Lung (tissue), 12 donors: ENCODE results near the gene PRAC2. TPM values are rescaled to one million over a fixed set of nuclear protein-coding genes. Genes with fewer than 3 reads are reported as not detected.

Source experiments
- ATAC-seq: fragments of 200-7000 bp; cut with Tn5 transposase; one replicate; pipeline ENCODE4 v1.9.1; 2020; ENCODE audit warnings: moderate number of reproducible peaks; ENCODE audit not compliant: insufficient read depth, low FRiP score
- DNase-seq, 3 donors: peaks; one replicate each; pipeline ENCODE4 v3.0.0-alpha.2; 2013 to 2017
- H3K27ac ChIP-seq, 2 donors: one replicate each; pipeline ENCODE4 v1.5.1; 2013; ENCODE audit warnings: mild to moderate bottlenecking in 2 of 2, moderate library complexity in 2 of 2, control low read depth in 1 of 2, inconsistent platforms in 1 of 2, low read depth in 1 of 2, low read length in 1 of 2
- H3K27me3 ChIP-seq, 3 donors: one replicate each; pipeline ENCODE4 v1.5.1; 2013; ENCODE audit warnings: low read length in 2 of 3; ENCODE audit not compliant: control insufficient read depth in 3 of 3, insufficient read depth in 3 of 3
- H3K36me3 ChIP-seq, 4 donors: one replicate each; pipeline ENCODE4 v1.5.1; 2013; ENCODE audit warnings: low read length in 4 of 4, mild to moderate bottlenecking in 1 of 4, moderate library complexity in 1 of 4; ENCODE audit not compliant: control insufficient read depth in 4 of 4, insufficient read depth in 4 of 4
- H3K4me1 ChIP-seq, 5 donors: one replicate each; pipeline ENCODE4 v1.5.1; 2013; ENCODE audit warnings: low read length in 5 of 5, mild to moderate bottlenecking in 2 of 5, moderate library complexity in 1 of 5; ENCODE audit not compliant: control insufficient read depth in 5 of 5, insufficient read depth in 5 of 5
- H3K4me3 ChIP-seq: one replicate; pipeline ENCODE4 v1.5.1; 2013; ENCODE audit warnings: mild to moderate bottlenecking, control low read depth, moderate library complexity
- H3K9ac ChIP-seq, 2 donors: one replicate each; pipeline ENCODE4 v1.5.1; 2013; ENCODE audit warnings: low read length in 2 of 2, control low read depth in 1 of 2; ENCODE audit not compliant: insufficient read depth in 1 of 2
- H3K9me3 ChIP-seq, 4 donors: one replicate each; pipeline ENCODE4 v1.5.1; 2013; ENCODE audit warnings: low read length in 3 of 4, mild to moderate bottlenecking in 1 of 4, moderate library complexity in 1 of 4; ENCODE audit not compliant: control insufficient read depth in 4 of 4, insufficient read depth in 3 of 4
- WGBS, 2 donors: extraction: QIAGEN DNeasy Blood & Tissue Kit; methylation state at CpG; one replicate each; pipeline ENCODE4 v1.1.7; 2013; 5-methylcytosine and 5-hydroxymethylcytosine counted together
- polyA plus RNA-seq, 2 donors: library from polyadenylated mRNA; stranded (reverse); fragments of 200-250 nt; gene quantifications; one replicate each; pipeline ENCODE4 v1.2.1, GENCODE V29; 2013
- total RNA-seq, 2 donors: library from RNA; depleted of rRNA in 1 of 2; stranded (reverse); fragments of >200 nt in 1 of 2; gene quantifications; one replicate each; pipeline ENCODE4 v1.2.1, GENCODE V29; 2014 to 2021
- TF ChIP-seq, protein P1 (sequence below): IDR thresholded peaks from 2 replicates; pipeline ENCODE4 v1.5.1; 2012; ENCODE audit warnings: mild to moderate bottlenecking; ENCODE audit errors: control extremely low read depth, extremely low read depth
- donor health status: control.
- donor health status: control.
- donor health status: Bipolar disorder and iron deficiency.
- donor health status: healthy.
- donor health status: DM: yes; HTN: yes; CAD: no.

PRAC2 gene
- total and polyA plus RNA-seq, 4 donors = not detected

DNA sequence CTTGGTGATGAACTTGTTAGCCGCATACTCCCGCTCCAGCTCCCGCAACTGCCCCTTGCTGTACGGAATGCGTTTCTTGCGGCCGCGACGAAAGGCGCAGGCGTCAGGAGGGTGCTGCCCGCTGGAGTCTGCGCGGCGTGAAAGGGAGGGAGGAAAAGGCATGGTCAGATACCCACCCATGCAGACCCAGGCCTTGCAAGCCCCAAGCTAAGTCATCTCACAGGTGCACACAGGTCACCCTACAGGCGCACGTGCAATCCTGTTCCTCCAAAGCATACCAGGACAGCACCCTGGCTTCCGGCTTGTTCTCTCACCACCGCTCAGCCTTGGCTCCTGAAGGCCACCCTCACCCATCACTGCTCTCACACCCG, 3.9 kb downstream of the PRAC2 start:
- H3K4me3 ChIP-seq = no peak overlapping the region
- peaks cover 0 to 24% (median 2%) of the 10 kb centered on the region in 5 donors for H3K4me1 ChIP-seq
- H3K36me3 ChIP-seq = no peaks in the 10 kb centered on the region
- TF ChIP-seq, protein P1, sequence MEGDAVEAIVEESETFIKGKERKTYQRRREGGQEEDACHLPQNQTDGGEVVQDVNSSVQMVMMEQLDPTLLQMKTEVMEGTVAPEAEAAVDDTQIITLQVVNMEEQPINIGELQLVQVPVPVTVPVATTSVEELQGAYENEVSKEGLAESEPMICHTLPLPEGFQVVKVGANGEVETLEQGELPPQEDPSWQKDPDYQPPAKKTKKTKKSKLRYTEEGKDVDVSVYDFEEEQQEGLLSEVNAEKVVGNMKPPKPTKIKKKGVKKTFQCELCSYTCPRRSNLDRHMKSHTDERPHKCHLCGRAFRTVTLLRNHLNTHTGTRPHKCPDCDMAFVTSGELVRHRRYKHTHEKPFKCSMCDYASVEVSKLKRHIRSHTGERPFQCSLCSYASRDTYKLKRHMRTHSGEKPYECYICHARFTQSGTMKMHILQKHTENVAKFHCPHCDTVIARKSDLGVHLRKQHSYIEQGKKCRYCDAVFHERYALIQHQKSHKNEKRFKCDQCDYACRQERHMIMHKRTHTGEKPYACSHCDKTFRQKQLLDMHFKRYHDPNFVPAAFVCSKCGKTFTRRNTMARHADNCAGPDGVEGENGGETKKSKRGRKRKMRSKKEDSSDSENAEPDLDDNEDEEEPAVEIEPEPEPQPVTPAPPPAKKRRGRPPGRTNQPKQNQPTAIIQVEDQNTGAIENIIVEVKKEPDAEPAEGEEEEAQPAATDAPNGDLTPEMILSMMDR = no peak
- WGBS, 2 donors = 7 to 9% methylated on average over 20 of the region's 20 CpGs
- no peak overlapping the region for H3K27ac ChIP-seq
- H3K9ac ChIP-seq = no peak overlapping the region
- DNase-seq (no peak), ATAC-seq (no peak)
- H3K9me3 ChIP-seq = peaks cover 0 to 4% (median 0%) of the 10 kb centered on the region in 4 donors
- H3K27me3 ChIP-seq = peaks cover 15 to 98% (median 96%) of the 10 kb centered on the region in 3 donors

DNA sequence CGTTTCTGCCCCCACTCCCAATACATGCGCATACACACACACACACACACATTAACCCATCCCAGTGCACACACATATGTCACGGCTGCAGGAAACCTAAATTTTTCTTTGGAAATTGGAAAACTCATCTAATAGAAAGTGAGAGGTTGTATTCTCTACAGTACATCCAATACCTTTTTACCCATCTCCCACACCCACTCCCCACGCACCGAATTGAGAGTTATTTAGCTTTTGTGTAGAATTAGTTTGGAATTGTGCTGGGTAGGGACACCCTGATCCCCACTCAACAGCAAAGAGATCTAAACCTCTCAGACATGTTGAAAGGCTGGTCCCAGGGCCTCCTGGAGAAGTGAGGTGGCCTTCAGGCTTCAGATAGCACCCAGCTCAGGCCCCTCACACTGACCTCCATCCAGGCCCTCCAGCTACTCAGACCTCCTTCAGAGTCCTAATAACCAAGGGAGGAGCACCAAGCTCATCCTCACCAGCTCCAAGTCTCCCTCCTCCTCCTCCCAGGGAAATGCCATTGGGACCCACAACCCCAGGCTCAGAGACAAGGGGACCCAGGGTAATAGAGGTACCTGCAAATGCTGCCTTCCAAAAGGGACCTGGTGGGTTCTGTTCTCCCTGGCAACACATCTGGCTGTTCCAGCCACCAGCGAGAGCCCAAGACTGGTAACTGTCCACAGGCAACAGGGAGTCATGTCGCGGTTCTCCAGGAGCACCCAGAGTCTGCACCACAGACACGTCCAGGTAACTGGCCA, 4.6 kb downstream of the PRAC2 start:
- TF ChIP-seq, protein P1 = no peak
- no peak for ATAC-seq
- WGBS, 2 donors = 35% methylated on average over 9 of the region's 9 CpGs

DNA sequence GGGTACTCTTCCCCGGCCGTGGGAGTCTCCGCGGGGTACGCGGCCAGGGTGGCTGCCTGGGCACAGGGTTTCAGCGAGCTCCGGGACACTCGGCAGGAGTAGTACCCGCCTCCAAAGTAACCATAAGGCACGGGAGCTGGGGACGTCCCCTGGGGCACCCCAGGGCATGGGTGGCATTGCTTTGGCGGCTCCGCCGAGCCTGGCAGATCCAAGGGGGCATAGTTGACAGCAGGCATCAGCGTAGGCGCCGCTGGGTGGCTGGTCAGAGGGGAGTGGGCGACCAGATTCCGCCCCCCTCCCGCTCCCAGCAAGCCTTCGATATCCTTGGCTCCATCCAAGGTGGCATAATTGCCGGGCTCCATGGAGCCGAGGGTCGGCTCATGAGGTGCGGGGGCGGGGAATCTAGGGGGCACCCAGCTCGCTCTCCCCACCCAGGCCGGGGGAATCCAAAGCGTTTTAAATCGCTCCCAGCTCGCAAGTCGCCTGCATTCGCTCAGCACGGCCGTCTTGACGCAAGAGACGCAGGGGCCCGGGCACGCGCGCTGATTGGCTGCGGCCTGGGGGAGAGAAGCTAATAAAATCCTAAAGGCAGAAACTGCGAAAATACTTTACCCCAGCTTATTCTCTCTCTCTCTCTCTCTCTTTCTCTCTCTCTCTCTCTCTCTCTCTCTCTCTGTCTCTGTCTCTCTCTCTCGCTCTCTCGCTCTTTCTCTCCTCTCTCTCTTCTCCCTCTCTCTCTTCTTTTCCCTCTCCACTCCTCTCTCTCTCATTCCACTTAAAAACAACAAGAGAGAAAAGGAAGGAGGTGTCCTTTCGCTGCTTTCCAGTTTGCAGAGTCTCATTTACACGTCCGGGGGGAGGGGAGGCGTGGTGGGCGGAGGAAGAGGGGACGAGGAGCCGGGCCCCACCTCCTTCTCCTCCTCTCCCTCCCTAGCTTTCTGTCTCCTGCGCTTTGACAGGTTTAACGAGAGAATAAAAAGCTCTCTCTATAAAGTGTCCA, 5.5 kb downstream of the PRAC2 start, which contains the start of gene HOXB13:
Gene HOXB13, minus strand, starts transcription at position 519 of the 1,000 bp plus-strand sequence. Its CDS starts 157 bp downstream, at position 362.
- Histone ChIP-seq H3K27me3 (peaks cover 12 to 98% (median 97%) of the 10 kb centered on the region in 3 donors), H3K4me3 (no peak within 1 kb of the TSS), H3K27ac (no peak within 1 kb of the TSS), H3K9me3 (peaks cover 0 to 4% (median 0%) of the 10 kb centered on the region in 4 donors), H3K9ac (no peak within 1 kb of the TSS), H3K36me3 (no peaks in the 10 kb centered on the region), H3K4me1 (peaks cover 0 to 18% (median 2%) of the 10 kb centered on the region in 5 donors)
- WGBS, 2 donors = 5% methylated on average over 52 to 55 of the region's 55 CpGs
- TF ChIP-seq, protein P1 = no peak
- no peak for ATAC-seq
- peak; percentile 41 to 67 (median 55) for DNase-seq

More for the DNA sequence above, 4.6 kb downstream of the PRAC2 start:
- Histone ChIP-seq H3K4me1 (peaks cover 0 to 24% (median 2%) of the 10 kb centered on the region in 5 donors), H3K36me3 (no peaks in the 10 kb centered on the region), H3K9me3 (peaks cover 0 to 4% (median 0%) of the 10 kb centered on the region in 4 donors), H3K9ac (no peak overlapping the region), H3K27me3 (peaks cover 15 to 98% (median 96%) of the 10 kb centered on the region in 3 donors), H3K27ac (no peak overlapping the region), H3K4me3 (no peak overlapping the region)
- no peak for DNase-seq
